ENCODE data around the gene PDE1C.

GRCh38 chr7:31991406-31991805 lies 78.8 kb downstream of the PDE1C start:
- TF ChIP-seq TAF1 (IDR thresholded peaks at IDR 0.05; ENCODE audit: low read depth, low read length) (no peak), POLR2AphosphoS5 (IDR thresholded peaks at IDR 0.05; ENCODE audit: low read depth, low read length) (no peak), POLR2A (IDR thresholded peaks at IDR 0.05; ENCODE audit: low read depth, low read length) (no peak)

All from GM12891 (cell line).